ENCODE measurements around the gene AK8.

AK8 gene

GRCh38 chr9:132784286-132784830 lies 93.7 kb downstream of the AK8 start:
- H3K4me1 ChIP-seq (ENCODE audit: control insufficient read depth, insufficient read depth, low read length, unreplicated experiment) = peaks cover 7% of the 10 kb centered on the region
- no peaks in the 10 kb centered on the region for H3K36me3 ChIP-seq (ENCODE audit: insufficient read depth, low read length)
- H3K79me2 ChIP-seq (ENCODE audit: control insufficient read depth, insufficient read depth, low read length, unreplicated experiment) = no peaks in the 10 kb centered on the region
- H3K27me3 ChIP-seq (ENCODE audit: insufficient read depth, low read length) = peaks cover 29% of the 10 kb centered on the region
- no peak overlapping the region for H3K4me3 ChIP-seq (ENCODE audit: low read depth, low read length)
- H2AFZ ChIP-seq (ENCODE audit: low read length, unreplicated experiment) = no peak overlapping the region
- no peak overlapping the region for H3K27ac ChIP-seq (ENCODE audit: low read depth, low read length)

- H3K4me3 ChIP-seq (ENCODE audit: low read depth, low read length) = no peak overlapping the region
- H2AFZ ChIP-seq (ENCODE audit: low read length, unreplicated experiment) = no peak overlapping the region
- H3K36me3 ChIP-seq (ENCODE audit: insufficient read depth, low read length) = no peaks in the 10 kb centered on the region
- peaks cover 7% of the 10 kb centered on the region for H3K4me1 ChIP-seq (ENCODE audit: control insufficient read depth, insufficient read depth, low read length, unreplicated experiment)
- H3K27me3 ChIP-seq (ENCODE audit: insufficient read depth, low read length) = peaks cover 22% of the 10 kb centered on the region
- no peaks in the 10 kb centered on the region for H3K79me2 ChIP-seq (ENCODE audit: control insufficient read depth, insufficient read depth, low read length, unreplicated experiment)
- no peak overlapping the region for H3K27ac ChIP-seq (ENCODE audit: low read depth, low read length)
Measured at GRCh38 chr9:132783006-132783405, 95.1 kb downstream of the AK8 start.

GRCh38 chr9:132782037-132782436 lies 96.0 kb downstream of the AK8 start:
- H3K4me3 ChIP-seq (ENCODE audit: low read depth, low read length) = no peak overlapping the region
- peaks cover 19% of the 10 kb centered on the region for H3K27me3 ChIP-seq (ENCODE audit: insufficient read depth, low read length)
- no peak overlapping the region for H2AFZ ChIP-seq (ENCODE audit: low read length, unreplicated experiment)
- peaks cover 7% of the 10 kb centered on the region for H3K4me1 ChIP-seq (ENCODE audit: control insufficient read depth, insufficient read depth, low read length, unreplicated experiment)
- H3K27ac ChIP-seq (ENCODE audit: low read depth, low read length) = no peak overlapping the region
- no peaks in the 10 kb centered on the region for H3K36me3 ChIP-seq (ENCODE audit: insufficient read depth, low read length)
- no peaks in the 10 kb centered on the region for H3K79me2 ChIP-seq (ENCODE audit: control insufficient read depth, insufficient read depth, low read length, unreplicated experiment)

- H3K27me3 ChIP-seq (ENCODE audit: insufficient read depth, low read length) = peaks cover 2% of the 10 kb centered on the region
- peaks cover 7% of the 10 kb centered on the region for H3K4me1 ChIP-seq (ENCODE audit: control insufficient read depth, insufficient read depth, low read length, unreplicated experiment)
- H3K4me3 ChIP-seq (ENCODE audit: low read depth, low read length) = 0 out of 2 replicates have a peak overlapping the region, but pooled peaks have one; percentile 23
- H3K79me2 ChIP-seq (ENCODE audit: control insufficient read depth, insufficient read depth, low read length, unreplicated experiment) = no peaks in the 10 kb centered on the region
- H2AFZ ChIP-seq (ENCODE audit: low read length, unreplicated experiment) = peak overlapping the region; percentile 58
- H3K27ac ChIP-seq (ENCODE audit: low read depth, low read length) = no peak overlapping the region
- H3K36me3 ChIP-seq (ENCODE audit: insufficient read depth, low read length) = no peaks in the 10 kb centered on the region
Measured at GRCh38 chr9:132780230-132781007, 97.7 kb downstream of the AK8 start.

GRCh38 chr9:132776891-132777290 lies 101.2 kb downstream of the AK8 start:
- Histone ChIP-seq H2AFZ (ENCODE audit: low read length, unreplicated experiment) (no peak overlapping the region), H3K36me3 (ENCODE audit: insufficient read depth, low read length) (no peaks in the 10 kb centered on the region), H3K27ac (ENCODE audit: low read depth, low read length) (no peak overlapping the region), H3K27me3 (ENCODE audit: insufficient read depth, low read length) (no peaks in the 10 kb centered on the region), H3K4me1 (ENCODE audit: control insufficient read depth, insufficient read depth, low read length, unreplicated experiment) (peaks cover 7% of the 10 kb centered on the region), H3K4me3 (ENCODE audit: low read depth, low read length) (no peak overlapping the region), H3K79me2 (ENCODE audit: control insufficient read depth, insufficient read depth, low read length, unreplicated experiment) (no peaks in the 10 kb centered on the region)

GRCh38 chr9:132776268-132776667 lies 101.8 kb downstream of the AK8 start:
- Histone ChIP-seq H2AFZ (ENCODE audit: low read length, unreplicated experiment) (no peak overlapping the region), H3K4me1 (ENCODE audit: control insufficient read depth, insufficient read depth, low read length, unreplicated experiment) (peaks cover 7% of the 10 kb centered on the region), H3K79me2 (ENCODE audit: control insufficient read depth, insufficient read depth, low read length, unreplicated experiment) (peaks cover 2% of the 10 kb centered on the region), H3K27ac (ENCODE audit: low read depth, low read length) (no peak overlapping the region), H3K36me3 (ENCODE audit: insufficient read depth, low read length) (0 out of 2 replicates have a peak, but pooled peaks cover 3% of the 10 kb centered on the region), H3K27me3 (ENCODE audit: insufficient read depth, low read length) (no peaks in the 10 kb centered on the region), H3K4me3 (ENCODE audit: low read depth, low read length) (no peak overlapping the region)

- H3K4me1 ChIP-seq (ENCODE audit: control insufficient read depth, insufficient read depth, low read length, unreplicated experiment) = peaks cover 11% of the 10 kb centered on the region
- 0 out of 2 replicates have a peak, but pooled peaks cover 4% of the 10 kb centered on the region for H3K36me3 ChIP-seq (ENCODE audit: insufficient read depth, low read length)
- no peaks in the 10 kb centered on the region for H3K27me3 ChIP-seq (ENCODE audit: insufficient read depth, low read length)
- H3K27ac ChIP-seq (ENCODE audit: low read depth, low read length) = no peak overlapping the region
- H3K4me3 ChIP-seq (ENCODE audit: low read depth, low read length) = no peak overlapping the region
- H3K79me2 ChIP-seq (ENCODE audit: control insufficient read depth, insufficient read depth, low read length, unreplicated experiment) = peaks cover 8% of the 10 kb centered on the region
- H2AFZ ChIP-seq (ENCODE audit: low read length, unreplicated experiment) = no peak overlapping the region
Measured at GRCh38 chr9:132775720-132776119, 102.4 kb downstream of the AK8 start.

GRCh38 chr9:132774886-132775285 lies 103.2 kb downstream of the AK8 start:
- Histone ChIP-seq H3K4me3 (ENCODE audit: low read depth, low read length) (no peak overlapping the region), H2AFZ (ENCODE audit: low read length, unreplicated experiment) (no peak overlapping the region), H3K27ac (ENCODE audit: low read depth, low read length) (no peak overlapping the region), H3K36me3 (ENCODE audit: insufficient read depth, low read length) (0 out of 2 replicates have a peak, but pooled peaks cover 4% of the 10 kb centered on the region), H3K79me2 (ENCODE audit: control insufficient read depth, insufficient read depth, low read length, unreplicated experiment) (peaks cover 14% of the 10 kb centered on the region), H3K27me3 (ENCODE audit: insufficient read depth, low read length) (no peaks in the 10 kb centered on the region), H3K4me1 (ENCODE audit: control insufficient read depth, insufficient read depth, low read length, unreplicated experiment) (peaks cover 5% of the 10 kb centered on the region)

GRCh38 chr9:132773764-132774339 lies 104.2 kb downstream of the AK8 start:
- no peak overlapping the region for H3K4me3 ChIP-seq (ENCODE audit: low read depth, low read length)
- H3K4me1 ChIP-seq (ENCODE audit: control insufficient read depth, insufficient read depth, low read length, unreplicated experiment) = peaks cover 5% of the 10 kb centered on the region
- 0 out of 2 replicates have a peak, but pooled peaks cover 4% of the 10 kb centered on the region for H3K36me3 ChIP-seq (ENCODE audit: insufficient read depth, low read length)

GRCh38 chr9:132773093-132773492 lies 105.0 kb downstream of the AK8 start:
- peaks cover 5% of the 10 kb centered on the region for H3K4me1 ChIP-seq (ENCODE audit: control insufficient read depth, insufficient read depth, low read length, unreplicated experiment)

More at GRCh38 chr9:132773764-132774339, 104.2 kb downstream of the AK8 start:
- Histone ChIP-seq H2AFZ (ENCODE audit: low read length, unreplicated experiment) (no peak overlapping the region), H3K27me3 (ENCODE audit: insufficient read depth, low read length) (no peaks in the 10 kb centered on the region), H3K79me2 (ENCODE audit: control insufficient read depth, insufficient read depth, low read length, unreplicated experiment) (peaks cover 18% of the 10 kb centered on the region), H3K27ac (ENCODE audit: low read depth, low read length) (no peak overlapping the region)

More at GRCh38 chr9:132773093-132773492, 105.0 kb downstream of the AK8 start:
- no peak overlapping the region for H3K4me3 ChIP-seq (ENCODE audit: low read depth, low read length)
- H3K79me2 ChIP-seq (ENCODE audit: control insufficient read depth, insufficient read depth, low read length, unreplicated experiment) = peaks cover 18% of the 10 kb centered on the region
- no peak overlapping the region for H3K27ac ChIP-seq (ENCODE audit: low read depth, low read length)
- no peaks in the 10 kb centered on the region for H3K27me3 ChIP-seq (ENCODE audit: insufficient read depth, low read length)
- no peak overlapping the region for H2AFZ ChIP-seq (ENCODE audit: low read length, unreplicated experiment)
- 0 out of 2 replicates have a peak, but pooled peaks cover 4% of the 10 kb centered on the region for H3K36me3 ChIP-seq (ENCODE audit: insufficient read depth, low read length)
